Hepatocyte (in vitro differentiated cells): ENCODE measurements around the gene RIC1.

ENCODE experiments used
- EZH2 ChIP-seq: fragments of 200-600 bp; sonication (generic); IDR thresholded peaks from 2 replicates; pipeline ENCODE4 v1.6.1; 2016; ENCODE audit warnings: antibody characterized with exemption, mild to moderate bottlenecking, borderline replicate concordance
- EZH2phosphoT487 ChIP-seq: fragments of 200-600 bp; sonication (generic); IDR thresholded peaks from one replicate; pipeline ENCODE4 v1.6.1; 2018; ENCODE audit warnings: antibody characterized with exemption, mild to moderate bottlenecking, low read depth, moderate library complexity; ENCODE audit not compliant: unreplicated experiment, severe bottlenecking
- TF ChIP-seq, protein P1 (sequence below): fragments of 200-600 bp; sonication (generic); IDR thresholded peaks from 2 replicates; pipeline ENCODE4 v1.5.1; 2016; ENCODE audit warnings: antibody characterized with exemption, mild to moderate bottlenecking; ENCODE audit not compliant: poor library complexity

DNA sequence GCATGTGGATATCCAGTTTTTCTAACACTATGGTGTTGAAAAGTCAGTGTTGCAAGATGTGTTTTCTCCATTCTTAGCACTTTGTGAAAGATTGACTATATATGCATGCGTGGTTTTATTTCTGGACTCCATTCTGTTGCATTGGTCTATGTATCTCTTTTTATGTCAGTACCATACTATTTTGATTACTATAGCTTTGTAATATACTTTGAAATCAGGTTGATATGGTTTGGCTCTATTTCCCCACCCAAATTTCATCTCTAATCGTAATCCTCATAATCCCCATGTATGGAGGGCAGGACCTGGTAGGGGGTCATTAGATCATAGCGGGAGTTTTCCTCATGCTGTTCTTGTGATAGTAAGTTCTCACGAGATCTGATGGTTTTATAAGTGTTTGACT is 6.5 kb downstream of the RIC1 start:
- TF ChIP-seq, protein P1, sequence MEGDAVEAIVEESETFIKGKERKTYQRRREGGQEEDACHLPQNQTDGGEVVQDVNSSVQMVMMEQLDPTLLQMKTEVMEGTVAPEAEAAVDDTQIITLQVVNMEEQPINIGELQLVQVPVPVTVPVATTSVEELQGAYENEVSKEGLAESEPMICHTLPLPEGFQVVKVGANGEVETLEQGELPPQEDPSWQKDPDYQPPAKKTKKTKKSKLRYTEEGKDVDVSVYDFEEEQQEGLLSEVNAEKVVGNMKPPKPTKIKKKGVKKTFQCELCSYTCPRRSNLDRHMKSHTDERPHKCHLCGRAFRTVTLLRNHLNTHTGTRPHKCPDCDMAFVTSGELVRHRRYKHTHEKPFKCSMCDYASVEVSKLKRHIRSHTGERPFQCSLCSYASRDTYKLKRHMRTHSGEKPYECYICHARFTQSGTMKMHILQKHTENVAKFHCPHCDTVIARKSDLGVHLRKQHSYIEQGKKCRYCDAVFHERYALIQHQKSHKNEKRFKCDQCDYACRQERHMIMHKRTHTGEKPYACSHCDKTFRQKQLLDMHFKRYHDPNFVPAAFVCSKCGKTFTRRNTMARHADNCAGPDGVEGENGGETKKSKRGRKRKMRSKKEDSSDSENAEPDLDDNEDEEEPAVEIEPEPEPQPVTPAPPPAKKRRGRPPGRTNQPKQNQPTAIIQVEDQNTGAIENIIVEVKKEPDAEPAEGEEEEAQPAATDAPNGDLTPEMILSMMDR = no peak
- TF ChIP-seq EZH2phosphoT487 (no peak), EZH2 (no peak)
